HL-60 (cell line): ENCODE measurements around the gene COMMD1.

Experiments
- DNase-seq, 2 experiments: peaks; one replicate each; pipeline ENCODE4 v3.0.0-alpha.2; 2010 to 2020; ENCODE audit warnings: low read depth in 1 of 2, low spot score in 1 of 2
- H3K27ac ChIP-seq: fragments of 250-450 bp; sonication (Bioruptor Pico); replicated peaks from 2 replicates; pipeline ENCODE4 v1.5.1; 2020; ENCODE audit warnings: mild to moderate bottlenecking, moderate library complexity
- H3K27me3 ChIP-seq: fragments of 250-450 bp; sonication (Bioruptor Pico); 2 replicates; pipeline ENCODE4 v1.5.1; 2021; ENCODE audit warnings: mild to moderate bottlenecking, moderate library complexity; ENCODE audit not compliant: insufficient read depth, poor library complexity, severe bottlenecking
- H3K4me3 ChIP-seq: replicated peaks from 2 replicates; pipeline ENCODE4 v1.5.1; 2011; ENCODE audit warnings: mild to moderate bottlenecking, control low read depth, low read length; ENCODE audit not compliant: insufficient read depth
- GABPA ChIP-seq: IDR thresholded peaks from 2 replicates; pipeline ENCODE4 v1.6.1; 2012; ENCODE audit warnings: low read depth
- POLR2AphosphoS5 ChIP-seq: IDR thresholded peaks from 2 replicates; pipeline ENCODE4 v1.6.1; 2012; ENCODE audit warnings: low read depth
- SPI1 ChIP-seq: IDR thresholded peaks from 2 replicates; pipeline ENCODE4 v1.6.1; 2012; ENCODE audit warnings: low read depth, mild to moderate bottlenecking, borderline replicate concordance
- TF ChIP-seq, protein P1 (sequence below): IDR thresholded peaks from 2 replicates; pipeline ENCODE4 v1.6.1; 2012; ENCODE audit warnings: low read depth; ENCODE audit not compliant: insufficient replicate concordance
- TF ChIP-seq, protein P2 (sequence below): IDR thresholded peaks from one replicate; pipeline ENCODE4 v1.5.1; 2011; ENCODE audit warnings: low read length, control low read depth, inconsistent platforms; ENCODE audit not compliant: insufficient read depth

Gene COMMD1

DNA sequence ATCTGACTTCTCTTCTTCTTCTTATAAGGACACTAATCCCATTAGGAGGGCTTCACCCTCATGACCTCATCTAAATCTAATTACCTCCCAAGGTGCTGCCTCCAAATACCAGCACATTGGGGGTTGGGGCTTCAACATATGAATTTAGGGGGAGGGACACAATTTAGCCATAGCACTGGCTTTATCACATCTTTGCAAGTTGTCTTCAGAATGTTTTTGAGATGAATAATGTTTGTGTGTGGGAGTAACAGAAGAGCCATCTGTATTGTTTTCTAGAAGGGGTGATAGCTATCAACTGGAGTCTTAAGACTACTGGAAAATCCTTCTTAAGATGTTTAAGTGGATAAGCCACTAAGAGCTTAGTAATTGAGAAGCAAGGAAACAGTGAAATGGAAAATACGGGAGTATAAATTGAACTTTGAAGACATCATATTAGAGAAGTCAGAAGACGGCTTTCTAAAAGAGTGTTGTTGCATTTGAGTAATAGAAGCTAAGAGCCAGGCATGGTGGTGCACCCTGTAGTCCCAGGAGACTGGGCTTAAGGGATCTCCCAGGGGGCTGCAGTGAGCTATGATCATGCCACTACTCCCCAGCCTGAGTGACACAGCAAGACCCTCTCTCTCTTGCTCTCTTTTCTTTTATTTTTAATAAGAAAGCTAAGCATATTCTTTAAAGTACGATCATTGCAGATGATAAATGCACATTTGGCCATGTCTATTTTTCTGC is 257.8 kb downstream of the COMMD1 start:
- Histone ChIP-seq H3K27ac (no peak overlapping the region), H3K27me3 (no peaks in the 10 kb centered on the region), H3K4me3 (no peak overlapping the region)
- DNase-seq = no peak
- TF ChIP-seq SPI1 = no peak
- TF ChIP-seq, protein P1, sequence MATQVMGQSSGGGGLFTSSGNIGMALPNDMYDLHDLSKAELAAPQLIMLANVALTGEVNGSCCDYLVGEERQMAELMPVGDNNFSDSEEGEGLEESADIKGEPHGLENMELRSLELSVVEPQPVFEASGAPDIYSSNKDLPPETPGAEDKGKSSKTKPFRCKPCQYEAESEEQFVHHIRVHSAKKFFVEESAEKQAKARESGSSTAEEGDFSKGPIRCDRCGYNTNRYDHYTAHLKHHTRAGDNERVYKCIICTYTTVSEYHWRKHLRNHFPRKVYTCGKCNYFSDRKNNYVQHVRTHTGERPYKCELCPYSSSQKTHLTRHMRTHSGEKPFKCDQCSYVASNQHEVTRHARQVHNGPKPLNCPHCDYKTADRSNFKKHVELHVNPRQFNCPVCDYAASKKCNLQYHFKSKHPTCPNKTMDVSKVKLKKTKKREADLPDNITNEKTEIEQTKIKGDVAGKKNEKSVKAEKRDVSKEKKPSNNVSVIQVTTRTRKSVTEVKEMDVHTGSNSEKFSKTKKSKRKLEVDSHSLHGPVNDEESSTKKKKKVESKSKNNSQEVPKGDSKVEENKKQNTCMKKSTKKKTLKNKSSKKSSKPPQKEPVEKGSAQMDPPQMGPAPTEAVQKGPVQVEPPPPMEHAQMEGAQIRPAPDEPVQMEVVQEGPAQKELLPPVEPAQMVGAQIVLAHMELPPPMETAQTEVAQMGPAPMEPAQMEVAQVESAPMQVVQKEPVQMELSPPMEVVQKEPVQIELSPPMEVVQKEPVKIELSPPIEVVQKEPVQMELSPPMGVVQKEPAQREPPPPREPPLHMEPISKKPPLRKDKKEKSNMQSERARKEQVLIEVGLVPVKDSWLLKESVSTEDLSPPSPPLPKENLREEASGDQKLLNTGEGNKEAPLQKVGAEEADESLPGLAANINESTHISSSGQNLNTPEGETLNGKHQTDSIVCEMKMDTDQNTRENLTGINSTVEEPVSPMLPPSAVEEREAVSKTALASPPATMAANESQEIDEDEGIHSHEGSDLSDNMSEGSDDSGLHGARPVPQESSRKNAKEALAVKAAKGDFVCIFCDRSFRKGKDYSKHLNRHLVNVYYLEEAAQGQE = no peak
- TF ChIP-seq, protein P2, sequence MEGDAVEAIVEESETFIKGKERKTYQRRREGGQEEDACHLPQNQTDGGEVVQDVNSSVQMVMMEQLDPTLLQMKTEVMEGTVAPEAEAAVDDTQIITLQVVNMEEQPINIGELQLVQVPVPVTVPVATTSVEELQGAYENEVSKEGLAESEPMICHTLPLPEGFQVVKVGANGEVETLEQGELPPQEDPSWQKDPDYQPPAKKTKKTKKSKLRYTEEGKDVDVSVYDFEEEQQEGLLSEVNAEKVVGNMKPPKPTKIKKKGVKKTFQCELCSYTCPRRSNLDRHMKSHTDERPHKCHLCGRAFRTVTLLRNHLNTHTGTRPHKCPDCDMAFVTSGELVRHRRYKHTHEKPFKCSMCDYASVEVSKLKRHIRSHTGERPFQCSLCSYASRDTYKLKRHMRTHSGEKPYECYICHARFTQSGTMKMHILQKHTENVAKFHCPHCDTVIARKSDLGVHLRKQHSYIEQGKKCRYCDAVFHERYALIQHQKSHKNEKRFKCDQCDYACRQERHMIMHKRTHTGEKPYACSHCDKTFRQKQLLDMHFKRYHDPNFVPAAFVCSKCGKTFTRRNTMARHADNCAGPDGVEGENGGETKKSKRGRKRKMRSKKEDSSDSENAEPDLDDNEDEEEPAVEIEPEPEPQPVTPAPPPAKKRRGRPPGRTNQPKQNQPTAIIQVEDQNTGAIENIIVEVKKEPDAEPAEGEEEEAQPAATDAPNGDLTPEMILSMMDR = no peak
- no peak for TF ChIP-seq POLR2AphosphoS5
- TF ChIP-seq GABPA = no peak

DNA sequence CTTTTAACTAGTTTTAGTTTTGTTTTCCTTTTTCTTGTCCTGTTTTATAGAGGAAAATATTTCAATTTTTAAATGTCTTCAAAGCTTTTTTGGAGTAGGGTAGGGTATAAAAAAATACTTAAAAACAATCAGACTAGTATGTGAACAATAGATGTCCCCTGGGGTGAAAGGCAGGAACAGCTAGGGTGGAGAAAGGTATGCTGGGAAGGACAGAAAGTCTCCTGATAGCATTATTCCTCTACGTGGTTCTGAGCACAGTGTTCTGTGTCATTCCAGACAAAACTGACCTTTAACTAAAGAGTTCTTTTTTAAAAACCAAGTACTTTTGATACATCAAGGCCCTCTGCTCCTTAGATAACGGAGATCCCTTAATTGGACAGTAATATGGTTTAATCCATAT is 258.4 kb downstream of the COMMD1 start:
- no peaks in the 10 kb centered on the region for H3K27me3 ChIP-seq
- H3K4me3 ChIP-seq = no peak overlapping the region
- TF ChIP-seq SPI1 = no peak
- TF ChIP-seq, protein P1 = no peak
- TF ChIP-seq, protein P2 = no peak
- no peak for TF ChIP-seq GABPA
- TF ChIP-seq POLR2AphosphoS5 = no peak
- no peak overlapping the region for H3K27ac ChIP-seq
- no peak for DNase-seq

- Histone ChIP-seq H3K4me3 (no peak overlapping the region), H3K27ac (no peak overlapping the region), H3K27me3 (no peaks in the 10 kb centered on the region)
- no peak for DNase-seq
- TF ChIP-seq POLR2AphosphoS5 (no peak), SPI1 (no peak), GABPA (no peak)
- TF ChIP-seq, protein P1 = no peak
- TF ChIP-seq, protein P2 = no peak
Observed at GRCh38 chr2:62175728-62176127, 270.3 kb downstream of the COMMD1 start.
